ENCODE data around the gene DENND2D. TPM values are rescaled to one million over a fixed set of nuclear protein-coding genes. Genes with fewer than 3 reads are reported as not detected.

DENND2D gene
- polyA plus RNA-seq, 1 donor (not counting 4 experiments of a cell fraction or from before 2014, with no cell fraction given), result 7.8 TPM

- DNase-seq (ENCODE audit: low read depth, low spot score) (no peak), FAIRE-seq (no peak)
- Histone ChIP-seq H3K9me3 (ENCODE audit: control insufficient read depth, low read depth, low read length) (no peaks in the 10 kb centered on the region), H4K20me1 (ENCODE audit: control insufficient read depth, extremely low read depth, insufficient read depth, low read length) (no peaks in the 10 kb centered on the region), H3K27ac (ENCODE audit: control insufficient read depth, insufficient read depth, low read length) (no peak overlapping the region), H3K4me3 (ENCODE audit: control insufficient read depth in 2 of 3, extremely low read depth in 1 of 3, insufficient read depth in 2 of 3, low read depth in 1 of 3, low read length in 3 of 3) (no peak overlapping the region), H2AFZ (ENCODE audit: control insufficient read depth, low read length) (no peak overlapping the region), H3K27me3 (ENCODE audit: control insufficient read depth, extremely low read depth, insufficient read depth, low read length) (no peaks in the 10 kb centered on the region), H3K4me2 (ENCODE audit: control insufficient read depth, extremely low read depth, insufficient read depth, low read depth, low read length) (no peak overlapping the region), H3K36me3 (ENCODE audit: control insufficient read depth in 2 of 2, extremely low read depth in 1 of 2, insufficient read depth in 2 of 2, low read length in 2 of 2) (peaks cover 2% of the 10 kb centered on the region in 2 experiments), H3K9me1 (ENCODE audit: control insufficient read depth, extremely low read depth, insufficient read depth, low read length) (no peaks in the 10 kb centered on the region), H3K9ac (ENCODE audit: control insufficient read depth, extremely low read depth, insufficient read depth, low read length) (no peak overlapping the region), H3K79me2 (ENCODE audit: control insufficient read depth, insufficient read depth, low read length) (no peaks in the 10 kb centered on the region), H3K4me1 (ENCODE audit: control insufficient read depth, extremely low read depth, insufficient read depth, low read length) (peaks cover 41% of the 10 kb centered on the region)
- TF ChIP-seq EZH2 (IDR thresholded peaks at IDR 0.05; ENCODE audit: low read length) (no peak), CTCF (optimal IDR thresholded peaks at IDR 0.05 in 1 of 3, IDR thresholded peaks at IDR 0.05 in 1 of 3, conservative IDR thresholded peaks at IDR 0.05 in 1 of 3; ENCODE audit: extremely low read depth in 1 of 3, insufficient read depth in 2 of 3, low read length in 3 of 3) (no peak)
- dilution Hi-C loops (cut with MboI; ENCODE audit: extremely low pct_ligation_motif_present, low sequenced_read_pairs), result no loop called here
Observed at GRCh38 chr1:111195002-111195684, 5.3 kb downstream of the DENND2D start.

GRCh38 chr1:111193712-111194480 is 6.5 kb downstream of the DENND2D start:
- peak overlapping the region; percentile 64 for H3K27ac ChIP-seq (ENCODE audit: control insufficient read depth, insufficient read depth, low read length)
- dilution Hi-C loops (cut with MboI; ENCODE audit: extremely low pct_ligation_motif_present, low sequenced_read_pairs), result no loop called here

More at GRCh38 chr1:111193712-111194480, 6.5 kb downstream of the DENND2D start:
- H3K9me1 ChIP-seq (ENCODE audit: control insufficient read depth, extremely low read depth, insufficient read depth, low read length), result no peaks in the 10 kb centered on the region
- H3K4me1 ChIP-seq (ENCODE audit: control insufficient read depth, extremely low read depth, insufficient read depth, low read length), result peaks cover 41% of the 10 kb centered on the region
- H3K4me3 ChIP-seq (ENCODE audit: control insufficient read depth in 2 of 3, extremely low read depth in 1 of 3, insufficient read depth in 2 of 3, low read depth in 1 of 3, low read length in 3 of 3), result no peak overlapping the region
- H3K4me2 ChIP-seq (ENCODE audit: control insufficient read depth, extremely low read depth, insufficient read depth, low read depth, low read length), result peak overlapping the region; percentile 75
- peaks cover 2 to 3% of the 10 kb centered on the region in 2 experiments for H3K36me3 ChIP-seq (ENCODE audit: control insufficient read depth in 2 of 2, extremely low read depth in 1 of 2, insufficient read depth in 2 of 2, low read length in 2 of 2)
- peak; percentile 23 for FAIRE-seq
- no peaks in the 10 kb centered on the region for H4K20me1 ChIP-seq (ENCODE audit: control insufficient read depth, extremely low read depth, insufficient read depth, low read length)
- H3K9me3 ChIP-seq (ENCODE audit: control insufficient read depth, low read depth, low read length), result no peaks in the 10 kb centered on the region
- H3K27me3 ChIP-seq (ENCODE audit: control insufficient read depth, extremely low read depth, insufficient read depth, low read length), result no peaks in the 10 kb centered on the region
- TF ChIP-seq EZH2 (IDR thresholded peaks at IDR 0.05; ENCODE audit: low read length), result no peak
- TF ChIP-seq CTCF (optimal IDR thresholded peaks at IDR 0.05 in 1 of 3, IDR thresholded peaks at IDR 0.05 in 1 of 3, conservative IDR thresholded peaks at IDR 0.05 in 1 of 3; ENCODE audit: extremely low read depth in 1 of 3, insufficient read depth in 2 of 3, low read length in 3 of 3), result no peak
- no peak overlapping the region for H3K9ac ChIP-seq (ENCODE audit: control insufficient read depth, extremely low read depth, insufficient read depth, low read length)
- DNase-seq (ENCODE audit: low read depth, low spot score), result no peak
- H2AFZ ChIP-seq (ENCODE audit: control insufficient read depth, low read length), result no peak overlapping the region
- no peaks in the 10 kb centered on the region for H3K79me2 ChIP-seq (ENCODE audit: control insufficient read depth, insufficient read depth, low read length)
